HEK293 (cell line): ENCODE data around the gene CDC42BPA.
A peak's percentile ranks its signal among the peaks of the same experiment; 100 is the strongest.

ENCODE experiments used
- CTCF ChIA-PET: fragments of 350-600 bp; formaldehyde crosslinking; extraction: SDS; loops from one replicate; lab custom pipeline; 2021; ENCODE audit warnings: antibody characterized with exemption; lab: Yijun Ruan, JAX
- POLR2A ChIA-PET: fragments of 300-600 bp; formaldehyde crosslinking; extraction: SDS; loops from one replicate; lab custom pipeline; 2020; ENCODE audit warnings: antibody characterized with exemption, inconsistent platforms; lab: Yijun Ruan, JAX
- H3K27ac ChIP-seq: fragments of 200-500 bp; sonication (Bioruptor generic); 2 replicates; pipeline ENCODE4 v1.5.1; 2014; ENCODE audit warnings: low read depth, low read length, control low read depth, inconsistent platforms; ENCODE audit errors: extremely low read depth
- H3K36me3 ChIP-seq, 2 experiments: fragments of 200-500 bp in 1 of 2; sonication (Bioruptor generic) in 1 of 2; 1 replicate in 1 of 2; 2 replicates in 1 of 2; pipeline ENCODE4 v1.5.1; 2014 to 2017; ENCODE audit warnings: inconsistent platforms in 2 of 2, low read length in 2 of 2; ENCODE audit not compliant: control insufficient read depth in 2 of 2, insufficient read depth in 1 of 2
- H3K4me1 ChIP-seq: fragments of 200-500 bp; sonication (Bioruptor generic); 2 replicates; pipeline ENCODE4 v1.5.1; 2014; ENCODE audit warnings: mild to moderate bottlenecking, low read length, inconsistent platforms; ENCODE audit not compliant: control insufficient read depth, insufficient read depth
- H3K4me3 ChIP-seq: 2 replicates; pipeline ENCODE4 v1.5.1; 2011; ENCODE audit warnings: low read depth, mild to moderate bottlenecking, control low read depth, low read length, moderate library complexity
- H3K9me3 ChIP-seq: fragments of 200-500 bp; sonication (Bioruptor generic); 2 replicates; pipeline ENCODE4 v1.5.1; 2014; ENCODE audit warnings: low read depth, low read length, inconsistent platforms; ENCODE audit not compliant: control insufficient read depth, insufficient read depth
- GFI1B ChIP-seq: fragments of 450-650 bp; formaldehyde crosslinking; IDR thresholded peaks from 2 replicates; pipeline ENCODE4 v1.5.1; 2016; ENCODE audit warnings: missing biosample characterization, missing genetic modification characterization
- GLI4 ChIP-seq: fragments of 450-650 bp; formaldehyde crosslinking; IDR thresholded peaks from 2 replicates; pipeline ENCODE4 v1.5.1; 2016; ENCODE audit warnings: missing biosample characterization, missing genetic modification characterization
- SP3 ChIP-seq: fragments of 450-650 bp; formaldehyde crosslinking; IDR thresholded peaks from 2 replicates; pipeline ENCODE4 v1.5.1; 2016; ENCODE audit warnings: missing biosample characterization, missing genetic modification characterization
- ZNF121 ChIP-seq: fragments of 450-650 bp; formaldehyde crosslinking; IDR thresholded peaks from 2 replicates; pipeline ENCODE4 v1.5.1; 2016; ENCODE audit warnings: missing biosample characterization, missing genetic modification characterization
- ZNF175 ChIP-seq: fragments of 450-650 bp; formaldehyde crosslinking; IDR thresholded peaks from 2 replicates; pipeline ENCODE4 v1.5.1; 2016; ENCODE audit warnings: missing biosample characterization, missing genetic modification characterization
- ZNF2 ChIP-seq: fragments of 450-650 bp; formaldehyde crosslinking; IDR thresholded peaks from 2 replicates; pipeline ENCODE4 v1.5.1; 2016; ENCODE audit warnings: missing biosample characterization, missing genetic modification characterization
- ZNF239 ChIP-seq: fragments of 450-650 bp; formaldehyde crosslinking; IDR thresholded peaks from 2 replicates; pipeline ENCODE4 v1.5.1; 2016; ENCODE audit warnings: missing biosample characterization, missing genetic modification characterization
- ZNF302 ChIP-seq: fragments of 450-650 bp; formaldehyde crosslinking; IDR thresholded peaks from 2 replicates; pipeline ENCODE4 v1.5.1; 2016; ENCODE audit warnings: missing biosample characterization, missing genetic modification characterization, low read depth
- ZNF530 ChIP-seq: fragments of 450-650 bp; formaldehyde crosslinking; IDR thresholded peaks from 2 replicates; pipeline ENCODE4 v1.5.1; 2016; ENCODE audit warnings: low read depth, missing biosample characterization, missing genetic modification characterization
- ZNF555 ChIP-seq: fragments of 450-650 bp; formaldehyde crosslinking; conservative IDR thresholded peaks from 2 replicates; pipeline ENCODE4 v1.5.1; 2017; ENCODE audit warnings: missing biosample characterization, mild to moderate bottlenecking, missing genetic modification characterization, inconsistent platforms
- ZNF558 ChIP-seq: fragments of 450-650 bp; formaldehyde crosslinking; IDR thresholded peaks from 2 replicates; pipeline ENCODE4 v1.5.1; 2016; ENCODE audit warnings: missing biosample characterization, missing genetic modification characterization
- ZNF626 ChIP-seq: fragments of 450-650 bp; sonication (Bioruptor Pico); formaldehyde crosslinking; IDR thresholded peaks from 2 replicates; pipeline ENCODE4 v1.5.1; 2018; ENCODE audit warnings: missing biosample characterization, missing genetic modification characterization, inconsistent platforms
- ZNF629 ChIP-seq: fragments of 450-650 bp; formaldehyde crosslinking; IDR thresholded peaks from 2 replicates; pipeline ENCODE4 v1.5.1; 2017; ENCODE audit warnings: missing biosample characterization, missing genetic modification characterization
- TF ChIP-seq, protein P1 (sequence below): fragments of 450-650 bp; formaldehyde crosslinking; IDR thresholded peaks from 2 replicates; pipeline ENCODE4 v1.5.1; 2016; ENCODE audit warnings: missing biosample characterization, missing genetic modification characterization
- TF ChIP-seq, protein P2 (sequence below): fragments of 450-650 bp; formaldehyde crosslinking; conservative IDR thresholded peaks from 2 replicates; pipeline ENCODE4 v1.5.1; 2016; ENCODE audit warnings: low read depth, missing biosample characterization, missing genetic modification characterization
- TF ChIP-seq, protein P3 (sequence below): fragments of 450-650 bp; formaldehyde crosslinking; IDR thresholded peaks from 2 replicates; pipeline ENCODE4 v1.5.1; 2016; ENCODE audit warnings: missing biosample characterization, missing genetic modification characterization

CDC42BPA gene

DNA sequence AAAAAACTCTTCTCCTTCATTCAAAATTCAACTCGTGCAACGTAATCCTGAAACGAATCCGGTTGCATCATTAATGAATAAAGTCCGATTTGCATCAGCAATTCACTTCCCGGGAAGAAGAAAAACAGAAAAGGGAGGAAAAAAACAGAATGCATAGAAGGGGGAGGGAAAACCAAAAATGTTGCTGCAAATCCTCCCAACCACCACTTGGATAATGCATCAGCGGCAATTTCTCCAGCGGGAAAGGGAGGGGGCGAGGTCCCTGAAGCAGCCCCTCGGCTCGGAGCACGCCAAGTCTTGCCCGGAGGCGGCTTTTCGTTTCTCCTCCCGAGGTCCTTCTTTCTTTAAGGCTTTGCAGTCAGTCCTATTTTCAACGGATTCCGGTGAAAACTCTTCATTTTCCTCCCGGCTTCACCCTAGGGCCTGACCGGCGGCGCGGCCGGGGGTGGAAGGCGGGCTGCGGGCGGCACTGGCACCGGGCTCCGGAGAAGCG lies 723 bp downstream of the CDC42BPA start (continued):
- TF ChIP-seq, protein P1, sequence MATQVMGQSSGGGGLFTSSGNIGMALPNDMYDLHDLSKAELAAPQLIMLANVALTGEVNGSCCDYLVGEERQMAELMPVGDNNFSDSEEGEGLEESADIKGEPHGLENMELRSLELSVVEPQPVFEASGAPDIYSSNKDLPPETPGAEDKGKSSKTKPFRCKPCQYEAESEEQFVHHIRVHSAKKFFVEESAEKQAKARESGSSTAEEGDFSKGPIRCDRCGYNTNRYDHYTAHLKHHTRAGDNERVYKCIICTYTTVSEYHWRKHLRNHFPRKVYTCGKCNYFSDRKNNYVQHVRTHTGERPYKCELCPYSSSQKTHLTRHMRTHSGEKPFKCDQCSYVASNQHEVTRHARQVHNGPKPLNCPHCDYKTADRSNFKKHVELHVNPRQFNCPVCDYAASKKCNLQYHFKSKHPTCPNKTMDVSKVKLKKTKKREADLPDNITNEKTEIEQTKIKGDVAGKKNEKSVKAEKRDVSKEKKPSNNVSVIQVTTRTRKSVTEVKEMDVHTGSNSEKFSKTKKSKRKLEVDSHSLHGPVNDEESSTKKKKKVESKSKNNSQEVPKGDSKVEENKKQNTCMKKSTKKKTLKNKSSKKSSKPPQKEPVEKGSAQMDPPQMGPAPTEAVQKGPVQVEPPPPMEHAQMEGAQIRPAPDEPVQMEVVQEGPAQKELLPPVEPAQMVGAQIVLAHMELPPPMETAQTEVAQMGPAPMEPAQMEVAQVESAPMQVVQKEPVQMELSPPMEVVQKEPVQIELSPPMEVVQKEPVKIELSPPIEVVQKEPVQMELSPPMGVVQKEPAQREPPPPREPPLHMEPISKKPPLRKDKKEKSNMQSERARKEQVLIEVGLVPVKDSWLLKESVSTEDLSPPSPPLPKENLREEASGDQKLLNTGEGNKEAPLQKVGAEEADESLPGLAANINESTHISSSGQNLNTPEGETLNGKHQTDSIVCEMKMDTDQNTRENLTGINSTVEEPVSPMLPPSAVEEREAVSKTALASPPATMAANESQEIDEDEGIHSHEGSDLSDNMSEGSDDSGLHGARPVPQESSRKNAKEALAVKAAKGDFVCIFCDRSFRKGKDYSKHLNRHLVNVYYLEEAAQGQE (tag by site-specific recombination), result peak; percentile 40; the same call in 1 of the 2 replicates
- no peak for TF ChIP-seq GLI4
- no peak for TF ChIP-seq ZNF175
- TF ChIP-seq ZNF2 (tag by site-specific recombination), result peak; percentile 85; the same call in 1 of the 2 replicates
- peak; percentile 95 for TF ChIP-seq ZNF629 (tag by site-specific recombination)
- no peak for TF ChIP-seq ZNF555
- no peak for TF ChIP-seq ZNF302 (tag by site-specific recombination)
- no peak for TF ChIP-seq ZNF626 (tag by site-specific recombination)
- TF ChIP-seq, protein P2, sequence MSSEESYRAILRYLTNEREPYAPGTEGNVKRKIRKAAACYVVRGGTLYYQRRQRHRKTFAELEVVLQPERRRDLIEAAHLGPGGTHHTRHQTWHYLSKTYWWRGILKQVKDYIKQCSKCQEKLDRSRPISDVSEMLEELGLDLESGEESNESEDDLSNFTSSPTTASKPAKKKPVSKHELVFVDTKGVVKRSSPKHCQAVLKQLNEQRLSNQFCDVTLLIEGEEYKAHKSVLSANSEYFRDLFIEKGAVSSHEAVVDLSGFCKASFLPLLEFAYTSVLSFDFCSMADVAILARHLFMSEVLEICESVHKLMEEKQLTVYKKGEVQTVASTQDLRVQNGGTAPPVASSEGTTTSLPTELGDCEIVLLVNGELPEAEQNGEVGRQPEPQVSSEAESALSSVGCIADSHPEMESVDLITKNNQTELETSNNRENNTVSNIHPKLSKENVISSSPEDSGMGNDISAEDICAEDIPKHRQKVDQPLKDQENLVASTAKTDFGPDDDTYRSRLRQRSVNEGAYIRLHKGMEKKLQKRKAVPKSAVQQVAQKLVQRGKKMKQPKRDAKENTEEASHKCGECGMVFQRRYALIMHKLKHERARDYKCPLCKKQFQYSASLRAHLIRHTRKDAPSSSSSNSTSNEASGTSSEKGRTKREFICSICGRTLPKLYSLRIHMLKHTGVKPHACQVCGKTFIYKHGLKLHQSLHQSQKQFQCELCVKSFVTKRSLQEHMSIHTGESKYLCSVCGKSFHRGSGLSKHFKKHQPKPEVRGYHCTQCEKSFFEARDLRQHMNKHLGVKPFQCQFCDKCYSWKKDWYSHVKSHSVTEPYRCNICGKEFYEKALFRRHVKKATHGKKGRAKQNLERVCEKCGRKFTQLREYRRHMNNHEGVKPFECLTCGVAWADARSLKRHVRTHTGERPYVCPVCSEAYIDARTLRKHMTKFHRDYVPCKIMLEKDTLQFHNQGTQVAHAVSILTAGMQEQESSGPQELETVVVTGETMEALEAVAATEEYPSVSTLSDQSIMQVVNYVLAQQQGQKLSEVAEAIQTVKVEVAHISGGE (tag by site-specific recombination), result peak; percentile 64
- peak; percentile 91 for TF ChIP-seq ZNF558 (tag by site-specific recombination)
- TF ChIP-seq GFI1B (tag by site-specific recombination), result peak; percentile 60; the same call in 1 of the 2 replicates
- TF ChIP-seq, protein P3, sequence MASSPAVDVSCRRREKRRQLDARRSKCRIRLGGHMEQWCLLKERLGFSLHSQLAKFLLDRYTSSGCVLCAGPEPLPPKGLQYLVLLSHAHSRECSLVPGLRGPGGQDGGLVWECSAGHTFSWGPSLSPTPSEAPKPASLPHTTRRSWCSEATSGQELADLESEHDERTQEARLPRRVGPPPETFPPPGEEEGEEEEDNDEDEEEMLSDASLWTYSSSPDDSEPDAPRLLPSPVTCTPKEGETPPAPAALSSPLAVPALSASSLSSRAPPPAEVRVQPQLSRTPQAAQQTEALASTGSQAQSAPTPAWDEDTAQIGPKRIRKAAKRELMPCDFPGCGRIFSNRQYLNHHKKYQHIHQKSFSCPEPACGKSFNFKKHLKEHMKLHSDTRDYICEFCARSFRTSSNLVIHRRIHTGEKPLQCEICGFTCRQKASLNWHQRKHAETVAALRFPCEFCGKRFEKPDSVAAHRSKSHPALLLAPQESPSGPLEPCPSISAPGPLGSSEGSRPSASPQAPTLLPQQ (tag by site-specific recombination), result peak; percentile 70

DNA sequence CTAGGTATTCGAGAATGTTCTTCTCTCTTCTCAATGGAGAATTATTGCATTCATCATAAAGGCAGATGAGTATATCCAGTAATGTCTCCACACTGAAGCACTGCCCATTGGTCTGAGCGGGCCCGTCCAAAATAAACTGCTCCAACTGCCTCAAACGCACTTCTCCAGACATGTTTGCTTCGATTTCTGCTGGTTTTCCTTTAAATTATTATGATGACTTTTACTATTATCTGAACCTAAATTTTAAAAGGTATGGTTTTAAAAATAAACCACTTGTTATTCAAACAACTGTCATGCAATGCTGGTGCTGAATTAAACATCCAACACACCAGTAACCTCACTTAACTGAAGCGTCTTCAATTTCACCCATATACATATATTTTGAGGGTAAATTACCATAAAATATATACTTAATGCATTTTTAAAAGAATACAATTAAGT lies 1.3 kb downstream of the CDC42BPA start:
- H3K27ac ChIP-seq, result no peak overlapping the region
- POLR2A ChIA-PET, result interaction anchor here (0.6 to 0.9 kb wide), 2 partner anchors 30 to 53 kb away, joined by 3 read pairs; no protein-coding TSS in a partner anchor
- CTCF ChIA-PET, result no interaction called here

More for the DNA sequence above, 1.3 kb downstream of the CDC42BPA start:
- H3K9me3 ChIP-seq, result no peaks in the 10 kb centered on the region
- H3K4me1 ChIP-seq, result no peaks in the 10 kb centered on the region
- H3K4me3 ChIP-seq, result peak overlapping the region; percentile 65
- H3K36me3 ChIP-seq, result no peaks in the 10 kb centered on the region
- TF ChIP-seq, protein P1 (tag by site-specific recombination), result 0 out of 2 replicates have a peak, but pooled peaks have one; percentile 65
- TF ChIP-seq ZNF530, result no peak
- 0 out of 2 replicates have a peak, but pooled peaks have one; percentile 51 for TF ChIP-seq ZNF121 (tag by site-specific recombination)
- TF ChIP-seq ZNF239 (tag by site-specific recombination), result no peak
- 0 out of 2 replicates have a peak, but pooled peaks have one; percentile 2 for TF ChIP-seq SP3 (tag by site-specific recombination)
